ENCODE results near the gene MINDY1. TPM values are rescaled to one million over a fixed set of nuclear protein-coding genes. Genes with fewer than 3 reads are reported as not detected.

Gene MINDY1
- total RNA-seq, 1 donor from 2014 or later: 11.2 TPM

- no peaks in the 10 kb centered on the region for H3K9me3 Mint-ChIP-seq (ENCODE audit: unreplicated experiment)
- H3K4me1 Mint-ChIP-seq (ENCODE audit: unreplicated experiment): peaks cover 35% of the 10 kb centered on the region
- peak overlapping the region; percentile 97 for H3K4me3 Mint-ChIP-seq (ENCODE audit: unreplicated experiment)
- H3K27me3 Mint-ChIP-seq (ENCODE audit: unreplicated experiment): peaks cover 9% of the 10 kb centered on the region
- no peak for DNase-seq (ENCODE audit: low spot score)
- H3K27ac Mint-ChIP-seq (ENCODE audit: unreplicated experiment): no peak overlapping the region
- no peak for TF ChIP-seq CTCF (IDR thresholded peaks at IDR 0.05; ENCODE audit: unreplicated experiment)
- peaks cover 7% of the 10 kb centered on the region for H3K36me3 Mint-ChIP-seq (ENCODE audit: low read depth, unreplicated experiment)
Observed at GRCh38 chr1:151009674-151010345, 3.1 kb upstream of the MINDY1 start.

- Mint-ChIP-seq H3K4me3 (ENCODE audit: unreplicated experiment) (peak overlapping the region; percentile 97), H3K9me3 (ENCODE audit: unreplicated experiment) (no peaks in the 10 kb centered on the region), H3K27ac (ENCODE audit: unreplicated experiment) (peak overlapping the region; percentile 95), H3K4me1 (ENCODE audit: unreplicated experiment) (peaks cover 35% of the 10 kb centered on the region), H3K36me3 (ENCODE audit: low read depth, unreplicated experiment) (peaks cover 7% of the 10 kb centered on the region), H3K27me3 (ENCODE audit: unreplicated experiment) (peaks cover 9% of the 10 kb centered on the region)
- no peak for TF ChIP-seq CTCF (IDR thresholded peaks at IDR 0.05; ENCODE audit: unreplicated experiment)
- no peak for DNase-seq (ENCODE audit: low spot score)
Observed at GRCh38 chr1:151009206-151009587, 2.5 kb upstream of the MINDY1 start.

GRCh38 chr1:151008244-151009205 lies 1.8 kb upstream of the MINDY1 start, which contains the start of gene PRUNE1:
PRUNE1 (plus strand) TSS chr1:151008449; CDS start chr1:151008633, 184 bp downstream.
- H3K4me3 Mint-ChIP-seq (ENCODE audit: unreplicated experiment): peak within 1 kb of the TSS; percentile 97
- peaks cover 7% of the 10 kb centered on the region for H3K36me3 Mint-ChIP-seq (ENCODE audit: low read depth, unreplicated experiment)
- DNase-seq (ENCODE audit: low spot score): peak; percentile 98
- peaks cover 35% of the 10 kb centered on the region for H3K4me1 Mint-ChIP-seq (ENCODE audit: unreplicated experiment)
- no peak for TF ChIP-seq CTCF (IDR thresholded peaks at IDR 0.05; ENCODE audit: unreplicated experiment)
- peak within 1 kb of the TSS; percentile 98 for H3K27ac Mint-ChIP-seq (ENCODE audit: unreplicated experiment)
- peaks cover 9% of the 10 kb centered on the region for H3K27me3 Mint-ChIP-seq (ENCODE audit: unreplicated experiment)
- H3K9me3 Mint-ChIP-seq (ENCODE audit: unreplicated experiment): no peaks in the 10 kb centered on the region

- H3K9me3 Mint-ChIP-seq (ENCODE audit: unreplicated experiment): no peaks in the 10 kb centered on the region
- H3K4me1 Mint-ChIP-seq (ENCODE audit: unreplicated experiment): peaks cover 39% of the 10 kb centered on the region
- H3K36me3 Mint-ChIP-seq (ENCODE audit: low read depth, unreplicated experiment): peaks cover 7% of the 10 kb centered on the region
- TF ChIP-seq CTCF (IDR thresholded peaks at IDR 0.05; ENCODE audit: unreplicated experiment): no peak
- H3K27me3 Mint-ChIP-seq (ENCODE audit: unreplicated experiment): peaks cover 9% of the 10 kb centered on the region
- peak overlapping the region; percentile 88 for H3K4me3 Mint-ChIP-seq (ENCODE audit: unreplicated experiment)
- no peak for DNase-seq (ENCODE audit: low spot score)
- peak overlapping the region; percentile 98 for H3K27ac Mint-ChIP-seq (ENCODE audit: unreplicated experiment)
Observed at GRCh38 chr1:151007853-151008243, 1.1 kb upstream of the MINDY1 start.

All from endothelial cell (in vitro differentiated cells).